ENCODE data around the gene CNOT4.

Gene CNOT4

DNA sequence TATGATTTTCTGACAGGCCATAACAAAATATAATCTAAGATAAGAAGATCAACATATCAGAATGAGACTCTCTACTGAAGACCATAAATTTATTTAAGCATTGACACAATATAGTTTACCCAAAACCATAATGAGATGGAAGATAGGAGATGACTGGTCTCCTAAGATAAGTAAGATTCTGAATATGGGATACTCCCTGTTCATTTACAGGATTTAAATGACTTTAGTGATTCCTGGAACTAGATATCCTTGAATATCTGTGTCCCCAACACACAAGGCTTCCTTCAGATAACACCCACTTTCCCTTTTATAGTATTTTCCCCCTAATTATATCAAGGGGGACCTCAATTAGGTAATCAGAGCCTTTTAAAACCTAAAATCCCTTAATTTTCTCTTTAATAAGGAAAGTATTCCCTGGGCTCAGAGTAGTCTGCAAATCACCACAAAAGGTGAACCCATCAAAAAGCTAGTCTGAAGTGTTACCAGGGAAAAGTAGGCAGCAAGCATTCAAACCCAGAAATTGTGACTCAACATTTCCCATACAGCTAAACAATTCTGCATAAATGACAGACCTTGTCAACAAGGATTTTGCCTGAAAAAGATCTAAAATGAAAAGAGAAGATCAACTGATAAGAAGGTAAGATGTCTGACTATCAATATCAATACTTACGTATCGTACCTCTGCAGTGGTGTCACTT is 99.9 kb downstream of the CNOT4 start:
- CTCF ChIA-PET = interaction anchor here (1.1 kb wide), 1 partner anchor 11 kb away, joined by 3 read pairs; no protein-coding TSS in a partner anchor
- POLR2A ChIA-PET = interaction anchor here (0.7 kb wide), 1 partner anchor 148 kb away, joined by 3 read pairs; no protein-coding TSS in a partner anchor

GRCh38 chr7:135407884-135408283 is 102.0 kb downstream of the CNOT4 start:
- TF ChIP-seq L3MBTL2 (conservative IDR thresholded peaks at IDR 0.05) (no peak), BHLHE40 (IDR thresholded peaks at IDR 0.05; ENCODE audit: borderline replicate concordance) (no peak), CTBP1 (IDR thresholded peaks at IDR 0.05; ENCODE audit: borderline replicate concordance) (no peak), FOXA1 (IDR thresholded peaks at IDR 0.05) (no peak), PKNOX1 (IDR thresholded peaks at IDR 0.05) (no peak), LEF1 (IDR thresholded peaks at IDR 0.05; ENCODE audit: borderline replicate concordance) (no peak), ZNF384 (IDR thresholded peaks at IDR 0.05) (no peak)
- POLR2A ChIA-PET = no interaction called here
- DNase-seq (ENCODE audit: extremely low spot score) = no peak
- CTCF ChIA-PET = no interaction called here

More for the DNA sequence above, 99.9 kb downstream of the CNOT4 start:
- TF ChIP-seq FOXM1 (IDR thresholded peaks at IDR 0.05; ENCODE audit: borderline replicate concordance) (no peak), TARDBP (IDR thresholded peaks at IDR 0.05) (no peak), PKNOX1 (IDR thresholded peaks at IDR 0.05) (no peak), ARNT (IDR thresholded peaks at IDR 0.05) (no peak), LEF1 (IDR thresholded peaks at IDR 0.05; ENCODE audit: borderline replicate concordance) (no peak), ZNF384 (IDR thresholded peaks at IDR 0.05) (no peak)
- DNase-seq (ENCODE audit: extremely low spot score) = no peak

DNA sequence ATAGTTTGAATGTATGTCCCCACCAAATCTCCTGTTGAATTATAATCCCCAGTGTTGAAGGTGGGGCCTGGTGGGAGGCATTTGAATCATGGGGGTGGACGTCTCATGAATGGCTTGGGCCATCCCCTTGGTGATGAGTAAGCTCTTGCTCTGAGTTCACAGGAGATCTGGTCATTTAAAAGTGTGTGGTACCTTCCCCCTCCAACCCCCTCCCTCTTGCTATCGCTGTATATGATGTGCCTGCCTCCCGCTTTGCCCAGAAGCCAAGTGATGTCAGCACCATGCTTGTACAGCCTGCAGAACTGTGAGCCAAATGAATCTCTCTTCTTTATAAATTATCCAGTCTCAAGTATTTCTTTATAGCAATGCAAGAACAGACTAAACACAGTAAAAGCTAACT is 103.0 kb downstream of the CNOT4 start:
- ChIA-PET CTCF (no interaction called here), POLR2A (no interaction called here)
- DNase-seq (ENCODE audit: extremely low spot score) = no peak
- TF ChIP-seq LEF1 (IDR thresholded peaks at IDR 0.05; ENCODE audit: borderline replicate concordance) (no peak), FOXM1 (IDR thresholded peaks at IDR 0.05; ENCODE audit: borderline replicate concordance) (no peak), NFRKB (IDR thresholded peaks at IDR 0.05) (no peak), L3MBTL2 (conservative IDR thresholded peaks at IDR 0.05) (no peak), FOXA1 (IDR thresholded peaks at IDR 0.05) (no peak), CTBP1 (IDR thresholded peaks at IDR 0.05; ENCODE audit: borderline replicate concordance) (no peak)

DNA sequence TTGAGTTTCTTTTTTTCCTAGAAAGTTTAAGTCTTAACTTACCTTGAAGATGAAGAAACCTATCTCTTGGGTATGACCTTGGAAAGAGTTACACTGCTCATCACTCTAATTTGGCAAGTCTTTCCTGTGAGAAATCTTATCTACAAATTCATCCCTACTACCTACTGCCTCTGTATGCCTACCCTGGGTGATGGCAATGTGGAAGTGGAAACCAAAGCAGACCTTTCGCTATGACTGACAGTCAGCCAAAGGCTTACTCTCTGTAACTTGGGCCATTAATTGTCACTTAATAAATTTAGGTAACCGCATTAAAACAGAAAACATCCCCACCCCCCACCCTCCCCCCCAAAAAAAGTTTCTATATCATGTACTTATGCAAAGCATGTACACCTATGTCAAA is 103.9 kb downstream of the CNOT4 start:
- TF ChIP-seq LEF1 (IDR thresholded peaks at IDR 0.05; ENCODE audit: borderline replicate concordance) (no peak), PKNOX1 (IDR thresholded peaks at IDR 0.05) (no peak), BHLHE40 (IDR thresholded peaks at IDR 0.05; ENCODE audit: borderline replicate concordance) (no peak), FOXK2 (IDR thresholded peaks at IDR 0.05) (no peak), ELF4 (IDR thresholded peaks at IDR 0.05) (no peak), ARNT (IDR thresholded peaks at IDR 0.05) (no peak), ZNF384 (IDR thresholded peaks at IDR 0.05) (no peak), NFRKB (IDR thresholded peaks at IDR 0.05) (no peak), CTBP1 (IDR thresholded peaks at IDR 0.05; ENCODE audit: borderline replicate concordance) (no peak), SUZ12 (IDR thresholded peaks at IDR 0.05) (no peak), L3MBTL2 (conservative IDR thresholded peaks at IDR 0.05) (no peak), SP1 (IDR thresholded peaks at IDR 0.05) (no peak), FOXA1 (IDR thresholded peaks at IDR 0.05) (no peak), HDGF (IDR thresholded peaks at IDR 0.05; ENCODE audit: borderline replicate concordance) (no peak), TARDBP (IDR thresholded peaks at IDR 0.05) (no peak), FOXM1 (IDR thresholded peaks at IDR 0.05; ENCODE audit: borderline replicate concordance) (no peak)
- ChIA-PET POLR2A (no interaction called here), CTCF (interaction anchor here (1.6 kb wide), 1 partner anchor 9 kb away, joined by 5 read pairs; no protein-coding TSS in a partner anchor)
- no peak for DNase-seq (ENCODE audit: extremely low spot score)

DNA sequence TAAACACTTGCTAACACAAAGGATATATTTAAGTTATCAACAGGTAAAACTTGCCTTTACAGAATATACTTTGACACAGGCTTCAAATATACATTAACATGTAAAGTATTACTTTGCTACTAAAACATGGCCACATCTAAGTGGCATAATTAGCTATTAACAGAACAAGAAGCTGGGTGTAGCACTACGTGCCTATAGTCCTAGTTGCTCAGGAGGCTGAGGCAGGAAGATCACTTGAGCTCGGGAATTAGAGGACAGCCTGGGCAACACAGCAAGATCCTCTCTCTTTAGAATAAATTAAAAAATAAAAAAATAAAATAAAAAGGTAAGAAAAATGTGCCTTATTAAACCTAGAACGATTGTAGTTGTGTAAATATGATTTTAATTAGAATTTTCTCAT is 106.6 kb downstream of the CNOT4 start:
- ChIA-PET POLR2A (no interaction called here), CTCF (interaction anchor here (0.7 kb wide), 1 partner anchor 10 kb away, joined by 3 read pairs; no protein-coding TSS in a partner anchor)
- DNase-seq (ENCODE audit: extremely low spot score) = no peak
- no peak for TF ChIP-seq FOXK2 (IDR thresholded peaks at IDR 0.05)
- TF ChIP-seq FOXA1 (IDR thresholded peaks at IDR 0.05) = no peak
- no peak for TF ChIP-seq BHLHE40 (IDR thresholded peaks at IDR 0.05; ENCODE audit: borderline replicate concordance)
- no peak for TF ChIP-seq TARDBP (IDR thresholded peaks at IDR 0.05)

- ChIA-PET POLR2A (no interaction called here), CTCF (no interaction called here)
- DNase-seq (ENCODE audit: extremely low spot score) = no peak
- TF ChIP-seq ZNF384 (IDR thresholded peaks at IDR 0.05) (no peak), FOXK2 (IDR thresholded peaks at IDR 0.05) (no peak), BHLHE40 (IDR thresholded peaks at IDR 0.05; ENCODE audit: borderline replicate concordance) (no peak), PKNOX1 (IDR thresholded peaks at IDR 0.05) (no peak), NFRKB (IDR thresholded peaks at IDR 0.05) (no peak), L3MBTL2 (conservative IDR thresholded peaks at IDR 0.05) (no peak), LEF1 (IDR thresholded peaks at IDR 0.05; ENCODE audit: borderline replicate concordance) (no peak), HDGF (IDR thresholded peaks at IDR 0.05; ENCODE audit: borderline replicate concordance) (no peak)
Observed at GRCh38 chr7:135397689-135398088, 112.2 kb downstream of the CNOT4 start.
